HAP-1 (cell line): ENCODE data around the gene RPEL1.
"Not testable (repeated sequence)": the region's sequence is repeated elsewhere in the genome, so short reads cannot be mapped to it uniquely, and the experiment has no call there.

Experiments used
- DNase-seq, 2 experiments: peaks; one replicate each; pipeline ENCODE4 v3.0.0-alpha.2; 2016 to 2020; ENCODE audit warnings: low spot score in 2 of 2
- H3K27me3 ChIP-seq: fragments of 250-450 bp; sonication (Bioruptor Pico); 2 replicates; pipeline ENCODE4 v1.5.1; 2020; ENCODE audit warnings: low read depth, mild to moderate bottlenecking, moderate library complexity
- H3K36me3 ChIP-seq: fragments of 250-450 bp; sonication (Bioruptor Pico); replicated peaks from 2 replicates; pipeline ENCODE4 v1.5.1; 2020; ENCODE audit warnings: mild to moderate bottlenecking
- H3K4me1 ChIP-seq: fragments of 250-450 bp; sonication (Bioruptor Pico); 2 replicates; pipeline ENCODE4 v1.5.1; 2020; ENCODE audit warnings: mild to moderate bottlenecking
- H3K4me3 ChIP-seq: fragments of 250-450 bp; sonication (Bioruptor Pico); 2 replicates; pipeline ENCODE4 v1.5.1; 2020; ENCODE audit warnings: mild to moderate bottlenecking, moderate library complexity
- H3K9me3 ChIP-seq: fragments of 250-450 bp; sonication (Bioruptor Pico); 2 replicates; pipeline ENCODE4 v1.5.1; 2020; ENCODE audit warnings: mild to moderate bottlenecking, moderate library complexity
- in situ Hi-C: fragments of 300-500 bp; cut with MboI; formaldehyde crosslinking; loops from 3 replicates; pipeline ENCODE4 v1.14.3; 2020; ENCODE audit warnings: low sequenced_read_pairs, inconsistent platforms, mixed read lengths

Gene RPEL1

GRCh38 chr10:103245587-103245986, at the start of gene RPEL1:
TSS of gene RPEL1 (plus strand) at chr10:103245887. CDS start at chr10:103245997, 110 bp downstream.
- not testable (repeated sequence) for H3K36me3 ChIP-seq, H3K4me3 ChIP-seq
- in situ Hi-C loops, result loop anchor here (10.0 kb wide), 2 partner anchors 331 to 411 kb away; partner anchors contain the start of genes CNNM2 and CYP17A1

GRCh38 chr10:103196516-103196915, 49.2 kb upstream of the RPEL1 start:
- H3K4me1 ChIP-seq, result peaks cover 14% of the 10 kb centered on the region

More at GRCh38 chr10:103245587-103245986, at the start of gene RPEL1:
- not testable (repeated sequence) for H3K9me3 ChIP-seq, H3K4me1 ChIP-seq, H3K27me3 ChIP-seq, DNase-seq

GRCh38 chr10:103197174-103197573, 48.5 kb upstream of the RPEL1 start:
- H3K9me3 ChIP-seq, result no peaks in the 10 kb centered on the region
- H3K36me3 ChIP-seq, result peaks cover 3% of the 10 kb centered on the region; the same call in 1 of the 2 replicates
- H3K4me1 ChIP-seq, result peaks cover 16% of the 10 kb centered on the region
- H3K4me3 ChIP-seq, result no peak overlapping the region
- no peaks in the 10 kb centered on the region for H3K27me3 ChIP-seq
- in situ Hi-C loops, result no loop called here
- no peak for DNase-seq

More at GRCh38 chr10:103196516-103196915, 49.2 kb upstream of the RPEL1 start:
- H3K27me3 ChIP-seq, result no peaks in the 10 kb centered on the region
- H3K36me3 ChIP-seq, result peaks cover 3% of the 10 kb centered on the region; the same call in 1 of the 2 replicates
- in situ Hi-C loops, result no loop called here
- no peaks in the 10 kb centered on the region for H3K9me3 ChIP-seq
- no peak for DNase-seq
- H3K4me3 ChIP-seq, result no peak overlapping the region

GRCh38 chr10:103197903-103198302, 47.8 kb upstream of the RPEL1 start:
- DNase-seq, result no peak
- in situ Hi-C loops, result no loop called here
- Histone ChIP-seq H3K9me3 (no peaks in the 10 kb centered on the region), H3K4me3 (no peak overlapping the region), H3K27me3 (no peaks in the 10 kb centered on the region), H3K36me3 (no peaks in the 10 kb centered on the region), H3K4me1 (peaks cover 19% of the 10 kb centered on the region)

GRCh38 chr10:103198648-103199047, 47.0 kb upstream of the RPEL1 start:
- in situ Hi-C loops, result no loop called here
- Histone ChIP-seq H3K9me3 (no peaks in the 10 kb centered on the region), H3K36me3 (no peaks in the 10 kb centered on the region), H3K4me3 (no peak overlapping the region), H3K27me3 (no peaks in the 10 kb centered on the region), H3K4me1 (peaks cover 14% of the 10 kb centered on the region)
- DNase-seq, result no peak

- no peaks in the 10 kb centered on the region for H3K36me3 ChIP-seq
- no peaks in the 10 kb centered on the region for H3K9me3 ChIP-seq
- in situ Hi-C loops, result no loop called here
- no peaks in the 10 kb centered on the region for H3K27me3 ChIP-seq
- DNase-seq, result no peak
- H3K4me1 ChIP-seq, result peaks cover 12% of the 10 kb centered on the region
- H3K4me3 ChIP-seq, result no peak overlapping the region
Observed at GRCh38 chr10:103199488-103199887, 46.2 kb upstream of the RPEL1 start.

- in situ Hi-C loops, result no loop called here
- DNase-seq, result no peak
- peaks cover 22% of the 10 kb centered on the region for H3K4me1 ChIP-seq
- no peaks in the 10 kb centered on the region for H3K9me3 ChIP-seq
- no peak overlapping the region for H3K4me3 ChIP-seq
- H3K27me3 ChIP-seq, result no peaks in the 10 kb centered on the region
- H3K36me3 ChIP-seq, result no peaks in the 10 kb centered on the region
Observed at GRCh38 chr10:103202319-103202718, 43.4 kb upstream of the RPEL1 start.

- in situ Hi-C loops, result no loop called here
- no peak overlapping the region for H3K4me3 ChIP-seq
- H3K9me3 ChIP-seq, result no peaks in the 10 kb centered on the region
- H3K27me3 ChIP-seq, result no peaks in the 10 kb centered on the region
- H3K36me3 ChIP-seq, result no peaks in the 10 kb centered on the region
- no peak for DNase-seq
- peaks cover 22% of the 10 kb centered on the region for H3K4me1 ChIP-seq
Observed at GRCh38 chr10:103203466-103203865, 42.2 kb upstream of the RPEL1 start.

GRCh38 chr10:103204353-103205255, 41.1 kb upstream of the RPEL1 start:
- no peaks in the 10 kb centered on the region for H3K9me3 ChIP-seq
- peak; percentile 59 to 62 for DNase-seq
- no peak overlapping the region for H3K4me3 ChIP-seq
- peaks cover 22% of the 10 kb centered on the region for H3K4me1 ChIP-seq
- H3K27me3 ChIP-seq, result no peaks in the 10 kb centered on the region
- in situ Hi-C loops, result no loop called here
- H3K36me3 ChIP-seq, result no peaks in the 10 kb centered on the region

GRCh38 chr10:103205401-103205800, 40.3 kb upstream of the RPEL1 start:
- in situ Hi-C loops, H3K4me3 ChIP-seq, H3K36me3 ChIP-seq, H3K9me3 ChIP-seq, DNase-seq, H3K27me3 ChIP-seq: not testable (repeated sequence)
- H3K4me1 ChIP-seq, result peaks cover 22% of the 10 kb centered on the region

GRCh38 chr10:103206715-103207114, 39.0 kb upstream of the RPEL1 start:
- peaks cover 19% of the 10 kb centered on the region for H3K4me1 ChIP-seq
- H3K36me3 ChIP-seq, H3K9me3 ChIP-seq, in situ Hi-C loops, H3K27me3 ChIP-seq, DNase-seq, H3K4me3 ChIP-seq: not testable (repeated sequence)

- H3K4me3 ChIP-seq, result no peak overlapping the region
Observed at GRCh38 chr10:103207141-103207540, 38.5 kb upstream of the RPEL1 start.

GRCh38 chr10:103207643-103208042, 38.0 kb upstream of the RPEL1 start:
- H3K4me1 ChIP-seq, result peaks cover 12% of the 10 kb centered on the region
- H3K27me3 ChIP-seq, DNase-seq, in situ Hi-C loops, H3K4me3 ChIP-seq, H3K9me3 ChIP-seq, H3K36me3 ChIP-seq: not testable (repeated sequence)

More at GRCh38 chr10:103207141-103207540, 38.5 kb upstream of the RPEL1 start:
- DNase-seq, result no peak
- Histone ChIP-seq H3K9me3 (no peaks in the 10 kb centered on the region), H3K27me3 (no peaks in the 10 kb centered on the region), H3K36me3 (no peaks in the 10 kb centered on the region), H3K4me1 (peaks cover 15% of the 10 kb centered on the region)
- in situ Hi-C loops, result no loop called here

- in situ Hi-C loops, DNase-seq, H3K36me3 ChIP-seq, H3K4me3 ChIP-seq, H3K9me3 ChIP-seq, H3K27me3 ChIP-seq, H3K4me1 ChIP-seq: not testable (repeated sequence)
Observed at GRCh38 chr10:103210262-103210661, 35.4 kb upstream of the RPEL1 start.
